Activated CD4-positive, alpha-beta T cell treated with anti-CD3 and anti-CD28 coated beads, Interleukin-2, Interleukin-4, amounts not matched to agents 100 ng/mL and 50 ng/mL, durations not matched to agents 16 hours and 8 hours (primary cell): Measurements from ENCODE around the gene PCDH9.

ENCODE experiments used
- DNase-seq: peaks from one replicate; pipeline ENCODE4 v3.0.0-alpha.2; 2020; ENCODE audit warnings: low spot score

PCDH9 gene

GRCh38 chr13:67229481-67230403, at the start of gene PCDH9:
Gene PCDH9, minus strand, starts transcription at chr13:67230336. Its CDS starts 1,896 bp downstream, at chr13:67228440.
- no peak for DNase-seq

- no peak for DNase-seq
These were observed 48.1 kb upstream of the PCDH9 start for GRCh38 chr13:67278235-67278634.

GRCh38 chr13:67277581-67277980, 47.4 kb upstream of the PCDH9 start:
- DNase-seq = no peak

GRCh38 chr13:67275351-67275960, 45.3 kb upstream of the PCDH9 start:
- DNase-seq = no peak

GRCh38 chr13:67273001-67273400, 42.9 kb upstream of the PCDH9 start:
- no peak for DNase-seq

- DNase-seq = no peak
These were observed 37.0 kb upstream of the PCDH9 start for GRCh38 chr13:67267136-67267535.

- DNase-seq = no peak
These were observed 29.1 kb upstream of the PCDH9 start for GRCh38 chr13:67259208-67259607.

- no peak for DNase-seq
These were observed 28.3 kb upstream of the PCDH9 start for GRCh38 chr13:67258482-67258881.

- no peak for DNase-seq
These were observed 8.7 kb upstream of the PCDH9 start for GRCh38 chr13:67238861-67239260.

- peak; percentile 39 for DNase-seq
These were observed 8.2 kb upstream of the PCDH9 start for GRCh38 chr13:67238277-67238859.

- no peak for DNase-seq
These were observed 5.1 kb upstream of the PCDH9 start for GRCh38 chr13:67235265-67235664.

GRCh38 chr13:67232384-67232783, 2.2 kb upstream of the PCDH9 start:
- no peak for DNase-seq

GRCh38 chr13:67231289-67232000, 1.3 kb upstream of the PCDH9 start:
- no peak for DNase-seq

- DNase-seq = peak; percentile 88
These were observed 510 bp upstream of the PCDH9 start for GRCh38 chr13:67230404-67231288.

- DNase-seq = no peak
These were observed 1.2 kb downstream of the PCDH9 start for GRCh38 chr13:67228916-67229315.

GRCh38 chr13:67228031-67228430, 2.1 kb downstream of the PCDH9 start:
- no peak for DNase-seq

- no peak for DNase-seq
These were observed 2.8 kb downstream of the PCDH9 start for GRCh38 chr13:67227131-67227983.

GRCh38 chr13:67226696-67227095, 3.4 kb downstream of the PCDH9 start:
- DNase-seq = no peak

- no peak for DNase-seq
These were observed 4.6 kb downstream of the PCDH9 start for GRCh38 chr13:67225252-67226159.
